HG02763 (cell line): ENCODE results near the gene HRG.

Experiments
- ATAC-seq: cut with Tn5 transposase; IDR thresholded peaks from one replicate; pipeline ENCODE4 v1.9.1; 2021; ENCODE audit warnings: mild to moderate bottlenecking, moderate library complexity; ENCODE audit not compliant: unreplicated experiment

The HRG gene

DNA sequence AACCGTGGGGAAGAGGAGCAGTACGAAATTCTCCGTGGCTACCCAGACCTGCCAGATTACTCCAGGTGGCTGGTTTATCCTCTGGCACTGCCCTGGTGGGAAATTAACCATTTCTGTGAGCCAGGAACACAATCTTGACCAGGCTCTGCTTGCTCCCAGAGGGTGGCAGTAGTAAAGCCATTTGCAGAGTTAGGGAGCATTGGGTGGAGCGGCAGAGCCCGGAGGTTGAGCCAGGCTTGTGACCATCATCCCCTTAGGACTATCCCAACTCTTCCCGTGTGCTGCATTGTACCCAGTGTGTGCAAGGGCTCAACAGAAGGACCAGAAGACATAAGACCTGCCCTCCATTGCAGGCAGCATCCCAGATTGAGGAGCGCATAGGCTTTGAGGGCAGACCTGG lies 56.6 kb downstream of the HRG start:
- no peak for ATAC-seq

DNA sequence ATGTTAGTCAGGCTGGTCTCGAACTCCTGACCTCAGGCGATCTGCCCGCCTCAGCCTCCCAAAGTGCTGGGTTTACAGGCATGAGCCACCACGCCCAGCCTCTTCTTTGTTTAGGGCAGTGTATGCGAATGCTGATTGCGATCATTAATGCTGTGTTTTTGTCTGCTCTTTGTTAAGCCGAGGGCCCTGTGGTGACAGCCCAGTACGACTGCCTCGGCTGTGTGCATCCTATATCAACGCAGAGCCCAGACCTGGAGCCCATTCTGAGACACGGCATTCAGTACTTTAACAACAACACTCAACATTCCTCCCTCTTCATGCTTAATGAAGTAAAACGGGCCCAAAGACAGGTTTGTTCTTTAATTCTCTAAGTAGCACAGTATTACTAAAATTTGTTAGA lies 59.1 kb downstream of the HRG start:
- no peak for ATAC-seq
